22Rv1 (cell line): ENCODE results near the gene TENT5C.

ENCODE experiments used
- CTCF ChIP-seq: fragments of 450-650 bp; IDR thresholded peaks from 2 replicates; pipeline ENCODE4 v1.5.1; 2017; ENCODE audit warnings: mild to moderate bottlenecking
- ZFX ChIP-seq: fragments of 450-650 bp; IDR thresholded peaks from 2 replicates; pipeline ENCODE4 v1.6.1; 2017; ENCODE audit warnings: antibody characterized with exemption, borderline replicate concordance

- no peak for TF ChIP-seq CTCF
- no peak for TF ChIP-seq ZFX
Observed at GRCh38 chr1:117580882-117581281, 25.0 kb upstream of the TENT5C start.
